GM18951 (cell line): ENCODE data around the gene HTR3E.
"Not testable (repeated sequence)": the region's sequence is repeated elsewhere in the genome, so short reads cannot be mapped to it uniquely, and the experiment has no call there.

Source experiments
- POLR2A ChIP-seq: IDR thresholded peaks from 4 replicates; pipeline ENCODE4 v1.6.1; 2011; ENCODE audit warnings: mild to moderate bottlenecking; ENCODE audit not compliant: insufficient read length, insufficient read depth; ENCODE audit errors: extremely low read depth
- in situ Hi-C: fragments of 300-500 bp; cut with MboI; formaldehyde crosslinking; loops from one replicate; pipeline ENCODE4 v1.12.0; 2022; ENCODE audit warnings: low sequenced_read_pairs, mixed read lengths, inconsistent platforms; ENCODE audit not compliant: unreplicated experiment

Gene HTR3E

DNA sequence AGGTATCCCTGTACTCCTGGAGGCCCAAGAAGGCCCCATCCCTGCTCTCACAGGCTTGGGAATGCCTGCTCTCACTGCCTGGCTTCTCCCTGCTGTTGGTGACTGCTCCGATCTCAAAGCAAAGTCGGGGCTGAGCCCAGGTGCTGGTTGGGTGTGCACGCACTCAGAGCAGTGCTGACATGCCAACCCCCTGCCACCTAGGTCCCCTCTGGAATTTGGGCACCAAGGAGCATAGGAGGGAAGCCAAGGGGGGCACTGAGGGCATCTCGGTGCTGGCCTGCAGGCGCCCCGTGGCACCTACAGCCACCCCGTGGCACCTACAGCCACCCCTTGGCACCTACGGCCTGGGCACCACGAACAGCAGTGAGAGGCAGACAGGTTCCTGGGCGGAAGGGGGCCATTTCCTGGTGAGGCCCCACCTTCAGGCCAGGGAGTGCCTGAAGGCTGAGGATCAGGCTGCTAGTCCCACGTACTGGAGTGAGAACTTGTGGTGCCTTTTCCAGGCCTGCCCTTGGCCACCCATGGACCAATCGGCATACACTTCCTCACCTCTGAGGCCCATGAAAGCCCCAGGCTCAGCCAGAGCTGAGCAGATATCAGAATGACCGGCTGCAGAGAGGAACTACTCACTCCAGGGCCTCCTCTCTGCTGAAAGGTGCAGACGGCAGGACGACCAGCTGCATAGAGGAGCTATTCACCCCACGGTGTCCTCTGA, 15.6 kb upstream of the HTR3E start:
- in situ Hi-C loops = no loop called here
- no peak for TF ChIP-seq POLR2A

DNA sequence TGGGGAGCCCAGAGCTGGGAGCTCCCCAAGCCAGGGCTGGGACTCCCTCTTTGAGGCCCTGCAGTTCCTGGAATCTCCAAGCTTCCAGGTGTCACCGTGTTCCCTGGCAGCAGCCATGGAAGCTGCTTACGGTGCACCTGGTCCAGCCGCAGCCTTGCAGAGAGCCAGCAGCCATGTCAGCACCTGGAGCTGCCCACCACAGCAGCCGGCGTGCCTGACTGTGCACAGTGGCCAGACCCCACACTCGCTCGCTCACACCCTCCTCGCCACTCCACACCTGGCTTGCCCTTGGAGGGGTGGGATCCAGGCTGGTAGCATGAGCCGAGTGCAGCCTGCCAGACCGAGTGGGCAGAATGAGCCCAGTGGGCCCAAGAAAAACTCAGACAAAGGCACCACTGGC, 14.8 kb upstream of the HTR3E start:
- in situ Hi-C loops = no loop called here
- no peak for TF ChIP-seq POLR2A

DNA sequence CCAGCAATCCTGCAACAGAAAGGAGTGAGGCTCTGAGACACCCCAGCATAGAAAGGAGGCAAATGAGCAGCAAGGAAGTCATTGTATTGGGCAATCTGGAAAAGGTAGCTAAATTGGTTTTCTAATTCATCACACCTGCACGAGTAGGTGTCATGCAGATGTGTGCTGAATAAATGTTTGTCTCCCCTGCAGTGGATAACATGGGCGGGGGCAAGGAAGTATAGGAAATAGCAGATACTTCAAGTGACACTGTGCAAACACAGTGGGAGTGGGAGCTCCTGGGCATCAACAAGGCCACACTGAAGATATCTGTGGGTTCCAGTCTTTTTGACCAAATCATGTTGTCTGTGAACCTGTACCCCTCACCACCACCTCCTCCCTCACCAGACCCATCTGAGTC, 14.4 kb upstream of the HTR3E start:
- no peak for TF ChIP-seq POLR2A
- in situ Hi-C loops = no loop called here

DNA sequence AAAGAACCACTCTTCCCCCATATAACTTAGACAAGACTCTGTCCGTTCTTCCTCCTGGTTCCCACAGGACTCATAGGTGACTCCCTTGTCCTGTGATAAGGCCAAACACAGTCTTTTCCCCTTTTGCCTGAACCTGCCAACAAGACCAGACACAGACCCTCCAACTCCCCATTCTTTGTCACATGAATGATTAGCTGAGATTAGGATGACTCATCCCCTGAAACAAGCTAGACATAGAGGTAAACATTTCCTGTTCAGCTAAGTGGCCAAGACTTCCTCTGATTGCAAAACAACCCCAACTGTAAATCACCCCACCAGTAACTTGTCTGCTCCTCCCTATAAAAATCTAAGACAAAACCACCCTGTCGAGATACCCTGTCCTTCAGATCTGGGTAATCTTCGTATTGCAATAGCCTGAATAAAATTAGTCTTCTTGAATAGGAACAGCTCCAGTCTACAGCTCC, 11.4 kb upstream of the HTR3E start:
- TF ChIP-seq POLR2A = no peak
- in situ Hi-C loops = no loop called here

DNA sequence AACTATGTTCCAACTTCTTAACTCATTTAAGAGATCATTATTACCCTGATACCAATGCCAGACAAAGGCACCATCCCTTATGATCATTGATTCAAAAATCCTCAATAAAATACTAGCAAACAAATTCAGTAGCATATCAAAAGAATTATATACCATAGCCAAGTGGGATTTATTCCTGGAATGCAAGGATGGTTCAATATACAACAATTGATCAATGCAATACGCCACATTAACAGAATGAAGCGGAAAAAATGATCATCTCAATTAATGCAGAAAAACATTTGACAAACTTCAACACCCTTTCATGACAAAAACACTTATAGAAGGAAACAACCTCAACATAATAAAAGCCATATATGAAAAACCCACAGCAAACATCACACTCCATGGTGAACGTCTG, 4.7 kb upstream of the HTR3E start:
- in situ Hi-C loops = no loop called here
- no peak for TF ChIP-seq POLR2A

DNA sequence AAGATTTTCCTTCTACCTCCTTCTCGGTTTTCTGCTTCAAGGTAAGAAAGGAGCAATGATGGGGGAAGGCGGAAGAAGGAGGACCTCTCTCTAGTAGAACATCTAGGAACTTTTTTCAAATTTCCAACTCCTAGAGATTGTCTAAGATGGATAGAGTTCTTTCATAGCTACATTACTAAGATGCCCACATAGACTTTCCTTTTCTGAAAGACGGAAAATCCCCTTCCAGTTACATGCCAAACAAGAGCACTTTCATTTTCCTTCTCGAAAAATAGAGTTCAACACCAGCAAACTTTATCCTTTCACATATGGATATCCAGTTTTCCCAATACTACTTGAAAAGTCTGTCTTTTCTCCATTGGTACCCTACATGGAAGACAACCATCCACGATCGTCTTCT, 692 bp downstream of the HTR3E start:
- no peak for TF ChIP-seq POLR2A
- in situ Hi-C loops = no loop called here

DNA sequence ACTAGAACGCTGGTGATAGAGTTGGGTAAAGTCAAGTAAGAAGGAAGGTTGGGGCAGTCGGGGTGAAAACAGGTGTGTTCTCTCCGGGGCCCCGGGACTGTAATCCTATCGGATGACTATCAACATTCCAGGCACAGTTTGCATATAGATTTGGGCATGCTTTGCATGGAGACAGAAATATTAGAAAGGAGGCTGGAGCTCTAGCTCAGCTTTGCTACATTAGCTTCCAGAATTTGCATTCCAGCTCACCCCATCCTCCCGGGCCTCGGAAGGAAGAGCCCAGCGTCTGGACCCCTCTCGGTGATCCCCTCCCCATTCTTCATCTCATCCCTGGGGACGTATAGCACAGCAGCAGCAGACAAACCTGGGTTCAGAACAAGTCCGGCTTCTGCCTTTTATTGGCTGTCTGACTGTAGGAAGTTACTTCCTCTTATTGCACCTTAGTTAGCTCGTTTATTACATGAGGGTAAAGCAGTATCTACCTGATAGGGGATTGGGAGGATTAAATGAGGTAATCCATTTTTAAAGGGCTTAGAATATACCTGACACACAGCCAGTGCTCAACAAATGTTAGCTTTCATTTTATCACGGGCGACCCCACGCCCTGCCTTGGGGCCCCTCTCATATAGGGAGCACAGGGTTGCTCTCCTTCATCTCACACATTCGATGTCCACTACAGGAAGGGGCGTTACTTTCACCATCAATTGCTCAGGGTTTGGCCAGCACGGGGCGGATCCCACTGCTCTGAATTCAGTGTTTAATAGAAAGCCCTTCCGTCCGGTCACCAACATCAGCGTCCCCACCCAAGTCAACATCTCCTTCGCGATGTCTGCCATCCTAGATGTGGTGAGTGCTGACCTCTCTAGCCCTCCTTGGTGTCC, 3.2 kb downstream of the HTR3E start:
- no peak for TF ChIP-seq POLR2A
- in situ Hi-C loops = no loop called here

DNA sequence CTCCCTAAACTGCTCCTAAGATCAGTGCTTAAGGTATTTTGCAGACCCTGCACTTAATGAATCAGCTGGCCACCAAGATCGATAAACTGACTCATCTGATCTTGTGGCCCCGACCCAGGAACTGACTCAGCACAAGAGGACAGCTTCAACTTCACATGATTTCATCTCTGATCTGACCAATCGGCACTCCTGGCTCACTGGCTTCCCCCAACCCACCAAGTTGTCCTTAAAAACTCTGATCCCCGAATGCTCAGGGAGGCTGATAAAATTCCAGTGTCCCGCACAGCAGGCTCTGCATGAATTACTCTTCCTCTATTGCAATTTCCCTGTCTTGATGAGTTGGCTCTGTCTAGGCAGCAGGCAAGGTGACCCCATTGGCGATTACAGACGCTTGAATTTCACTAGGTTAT, 13.5 kb downstream of the HTR3E start:
- TF ChIP-seq POLR2A = no peak
- in situ Hi-C loops = no loop called here

DNA sequence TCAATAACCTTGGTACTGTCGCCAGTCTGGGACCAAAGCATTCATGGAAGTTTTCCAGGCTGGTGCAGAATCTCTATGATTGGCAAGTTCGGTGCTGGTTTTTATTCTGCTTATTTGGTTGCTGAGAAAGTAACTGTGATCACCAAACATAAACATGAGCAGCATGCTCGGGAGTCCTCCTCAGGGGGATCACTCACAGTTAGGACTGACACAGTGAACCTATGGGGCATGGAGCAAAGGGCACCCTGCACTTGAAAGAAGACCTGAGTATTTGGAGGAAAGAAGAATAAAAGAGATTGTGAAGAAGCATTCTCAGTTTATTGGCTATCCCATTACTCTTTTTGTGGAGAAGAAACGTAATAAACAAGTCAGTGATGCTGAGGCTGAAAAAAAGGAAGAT, 19.2 kb downstream of the HTR3E start:
- in situ Hi-C loops = no loop called here
- TF ChIP-seq POLR2A = no peak

DNA sequence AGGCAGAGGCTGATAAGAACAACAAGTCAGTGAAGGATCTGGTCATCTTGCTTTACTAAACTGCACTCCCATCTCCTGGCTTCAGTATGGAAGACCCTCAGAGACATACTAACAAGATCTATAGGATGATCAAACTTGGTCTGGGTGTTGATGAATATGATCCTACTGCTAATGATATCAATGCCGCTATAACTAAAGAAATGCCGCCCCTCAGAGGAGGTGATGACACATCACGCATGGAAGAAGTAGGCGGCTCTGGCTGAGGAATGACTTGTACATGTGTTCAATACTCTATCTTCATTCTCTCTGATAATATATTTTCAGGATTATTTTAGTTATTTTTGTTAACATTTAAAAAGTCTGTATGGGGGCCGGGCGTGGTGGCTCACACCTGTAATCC, 20.8 kb downstream of the HTR3E start:
- TF ChIP-seq POLR2A = no peak
- in situ Hi-C loops = no loop called here

DNA sequence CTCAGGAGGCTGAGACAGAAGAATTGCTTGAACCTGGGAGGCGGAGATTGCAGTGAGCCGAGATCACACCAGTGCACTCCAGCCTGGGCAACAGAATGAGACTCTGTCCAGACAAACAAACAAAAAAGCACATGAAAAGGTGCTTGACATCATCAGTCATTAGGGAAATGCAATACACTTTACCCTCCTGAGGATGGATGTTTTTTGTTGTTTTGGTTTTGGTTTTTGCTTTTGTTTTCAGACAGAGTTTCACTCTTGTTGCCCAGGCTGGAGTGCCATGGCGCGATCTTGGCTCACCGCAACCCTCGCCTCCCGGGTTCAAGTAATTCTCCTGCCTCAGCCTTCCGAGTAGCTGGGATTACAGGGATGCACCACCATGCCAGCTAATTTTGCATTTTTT, 24.2 kb downstream of the HTR3E start:
- in situ Hi-C loops = not testable (repeated sequence)

DNA sequence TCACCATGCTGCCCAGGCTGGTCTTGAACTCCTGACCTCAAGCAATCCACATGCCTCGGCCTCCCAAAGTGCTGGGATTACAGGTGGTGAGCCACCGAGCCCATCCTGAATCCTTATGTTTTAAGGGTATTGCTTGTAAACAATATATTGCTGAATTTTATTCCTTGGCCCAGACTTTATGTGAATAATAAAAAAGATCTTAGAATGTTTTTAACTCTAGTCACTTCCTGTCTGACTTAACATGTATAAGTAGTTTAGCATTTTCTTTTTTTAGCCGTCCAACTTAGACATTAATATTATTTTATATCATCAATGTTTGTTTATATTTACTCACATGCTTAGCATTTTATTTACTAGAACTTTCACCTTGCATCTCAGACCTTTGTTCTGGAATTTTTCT, 29.1 kb downstream of the HTR3E start:
- no peak for TF ChIP-seq POLR2A
- in situ Hi-C loops = no loop called here

DNA sequence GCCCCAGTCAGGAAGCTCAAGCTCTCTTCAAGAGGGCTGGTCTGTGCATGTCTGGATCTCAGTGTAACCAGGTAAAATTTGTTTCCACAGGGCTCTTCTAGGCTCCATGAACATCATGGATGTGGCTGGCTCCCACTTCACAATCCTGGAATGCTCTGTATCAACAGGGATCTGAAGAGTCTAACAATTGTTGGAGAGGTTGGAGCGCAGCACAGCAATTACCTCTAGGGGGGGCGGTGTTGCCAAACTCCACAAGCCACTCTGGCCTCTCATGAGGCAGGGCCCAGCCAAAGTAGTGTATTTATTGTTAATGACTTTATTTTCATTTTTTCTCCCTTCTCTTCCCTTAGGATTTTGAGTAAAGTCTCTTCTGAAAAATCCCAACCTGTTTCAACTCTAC, 32.1 kb downstream of the HTR3E start:
- in situ Hi-C loops = no loop called here

DNA sequence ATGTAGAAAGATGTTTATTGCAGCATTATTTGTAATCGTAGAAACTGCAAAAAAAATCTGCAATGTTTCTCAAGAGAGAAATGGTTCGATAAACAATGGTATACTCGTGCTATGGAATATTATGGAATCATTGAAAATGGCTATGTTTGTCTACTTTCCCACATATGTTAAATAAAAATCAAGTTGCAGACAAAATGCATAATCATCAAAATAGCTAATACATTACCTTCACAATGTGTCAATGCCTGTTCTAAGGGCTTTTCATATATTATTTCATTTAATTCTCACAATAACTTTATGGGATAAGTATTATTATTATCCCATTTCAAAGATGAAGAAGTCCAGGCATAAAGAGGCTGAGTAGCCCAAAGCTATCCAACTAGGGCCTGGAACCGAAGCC, 36.1 kb downstream of the HTR3E start:
- in situ Hi-C loops = no loop called here
- TF ChIP-seq POLR2A = no peak

More for the DNA sequence above, 32.1 kb downstream of the HTR3E start:
- no peak for TF ChIP-seq POLR2A
